GM18520 (cell line): ENCODE results near the gene PLEKHH3.
"Not testable (repeated sequence)": the region's sequence is repeated elsewhere in the genome, so short reads cannot be mapped to it uniquely, and the experiment has no call there.

Experiments used
- ATAC-seq: cut with Tn5 transposase; IDR thresholded peaks from one replicate; pipeline ENCODE4 v1.9.1; 2021; ENCODE audit not compliant: unreplicated experiment

PLEKHH3 gene

GRCh38 chr17:42673266-42673884 is 3.4 kb downstream of the PLEKHH3 start:
- no peak for ATAC-seq

GRCh38 chr17:42672038-42672437 is 4.8 kb downstream of the PLEKHH3 start:
- ATAC-seq = no peak

- no peak for ATAC-seq
Measured at GRCh38 chr17:42670789-42671657, 5.8 kb downstream of the PLEKHH3 start.

GRCh38 chr17:42669977-42670788 is 6.6 kb downstream of the PLEKHH3 start:
- ATAC-seq = no peak

- no peak for ATAC-seq
Measured at GRCh38 chr17:42669705-42669976, 7.2 kb downstream of the PLEKHH3 start.

GRCh38 chr17:42667088-42667951 is 9.5 kb downstream of the PLEKHH3 start:
- no peak for ATAC-seq

GRCh38 chr17:42666126-42666525 is 10.7 kb downstream of the PLEKHH3 start:
- ATAC-seq = not testable (repeated sequence)

- ATAC-seq = no peak
Measured at GRCh38 chr17:42665581-42666001, 11.2 kb downstream of the PLEKHH3 start.

GRCh38 chr17:42660692-42661345 is 16.0 kb downstream of the PLEKHH3 start:
- no peak for ATAC-seq

- ATAC-seq = not testable (repeated sequence)
Measured at GRCh38 chr17:42659932-42660274, 16.9 kb downstream of the PLEKHH3 start.

GRCh38 chr17:42659079-42659931 is 17.5 kb downstream of the PLEKHH3 start, which contains the start of gene TUBG2:
Gene TUBG2, plus strand, starts transcription at chr17:42659284. Its CDS starts 220 bp downstream, at chr17:42659504.
- ATAC-seq = no peak

- ATAC-seq = no peak
Measured at GRCh38 chr17:42657824-42658588, 18.8 kb downstream of the PLEKHH3 start.

- ATAC-seq = no peak
Measured at GRCh38 chr17:42655528-42655927, 21.3 kb downstream of the PLEKHH3 start.

GRCh38 chr17:42653179-42654124 is 23.3 kb downstream of the PLEKHH3 start:
- ATAC-seq = no peak

GRCh38 chr17:42651392-42651791 is 25.4 kb downstream of the PLEKHH3 start:
- ATAC-seq = no peak

GRCh38 chr17:42647778-42648177 is 29.0 kb downstream of the PLEKHH3 start:
- ATAC-seq = no peak

GRCh38 chr17:42642336-42642735 is 34.5 kb downstream of the PLEKHH3 start:
- ATAC-seq = no peak
